HCT116 (cell line): Measurements from ENCODE around the gene SLC34A1.

ENCODE experiments used
- EZH2phosphoT487 ChIP-seq: fragments of 200-600 bp; IDR thresholded peaks from 2 replicates; pipeline ENCODE4 v1.6.1; 2018; ENCODE audit warnings: antibody characterized with exemption, borderline replicate concordance
- YY1 ChIP-seq: IDR thresholded peaks from 2 replicates; pipeline ENCODE4 v1.6.1; 2011; ENCODE audit warnings: low read length, low read depth, moderate library complexity, mild to moderate bottlenecking; ENCODE audit not compliant: insufficient replicate concordance; ENCODE audit errors: extremely low read depth

GRCh38 chr5:177440990-177441780, 57.0 kb downstream of the SLC34A1 start:
- TF ChIP-seq YY1 (no peak), EZH2phosphoT487 (no peak)
